ENCODE data around the gene C14orf180.

The C14orf180 gene

GRCh38 chr14:104579507-104579906 is at the start of gene C14orf180:
Gene C14orf180 (plus strand): TSS chr14:104579764. CDS start chr14:104586431, 6,667 bp downstream.
- no peak for DNase-seq (ENCODE audit: low read depth in 2 of 2)

GRCh38 chr14:104530646-104531045 is 48.9 kb upstream of the C14orf180 start:
- no peak for DNase-seq (ENCODE audit: low read depth in 2 of 2)

- DNase-seq (ENCODE audit: low read depth in 2 of 2): no peak
These were observed 48.0 kb upstream of the C14orf180 start for GRCh38 chr14:104531421-104532190.

GRCh38 chr14:104532191-104532555 is 47.4 kb upstream of the C14orf180 start:
- DNase-seq (ENCODE audit: low read depth in 2 of 2): no peak

GRCh38 chr14:104534036-104534435 is 45.5 kb upstream of the C14orf180 start:
- no peak for DNase-seq (ENCODE audit: low read depth in 2 of 2)

- no peak for DNase-seq (ENCODE audit: low read depth in 2 of 2)
These were observed 42.5 kb upstream of the C14orf180 start for GRCh38 chr14:104536942-104537612.

GRCh38 chr14:104537613-104537988 is 42.0 kb upstream of the C14orf180 start:
- DNase-seq (ENCODE audit: low read depth in 2 of 2): no peak

GRCh38 chr14:104541905-104542465 is 37.6 kb upstream of the C14orf180 start:
- DNase-seq (ENCODE audit: low read depth in 2 of 2): no peak

- DNase-seq (ENCODE audit: low read depth in 2 of 2): no peak
These were observed 36.4 kb upstream of the C14orf180 start for GRCh38 chr14:104542871-104543830.

- no peak for DNase-seq (ENCODE audit: low read depth in 2 of 2)
These were observed 35.1 kb upstream of the C14orf180 start for GRCh38 chr14:104544362-104544961.

GRCh38 chr14:104545151-104545941 is 34.2 kb upstream of the C14orf180 start:
- no peak for DNase-seq (ENCODE audit: low read depth in 2 of 2)

GRCh38 chr14:104545942-104546501 is 33.5 kb upstream of the C14orf180 start:
- no peak for DNase-seq (ENCODE audit: low read depth in 2 of 2)

- DNase-seq (ENCODE audit: low read depth in 2 of 2): no peak
These were observed 32.8 kb upstream of the C14orf180 start for GRCh38 chr14:104546591-104547309.

- DNase-seq (ENCODE audit: low read depth in 2 of 2): no peak
These were observed 32.1 kb upstream of the C14orf180 start for GRCh38 chr14:104547310-104547997.

- no peak for DNase-seq (ENCODE audit: low read depth in 2 of 2)
These were observed 31.4 kb upstream of the C14orf180 start for GRCh38 chr14:104547998-104548700.

- no peak for DNase-seq (ENCODE audit: low read depth in 2 of 2)
These were observed 30.6 kb upstream of the C14orf180 start for GRCh38 chr14:104548802-104549535.

- DNase-seq (ENCODE audit: low read depth in 2 of 2): no peak
These were observed 29.8 kb upstream of the C14orf180 start for GRCh38 chr14:104549536-104550339.

Measured in stimulated activated CD4-positive, alpha-beta T cell treated with anti-CD3 and anti-CD28 coated beads, Interleukin-1b, Interleukin-23, amount 100 ng/mL, for 1 hour (primary cell).